Type B pancreatic cell (in vitro differentiated cells): ENCODE results near the gene GAB3. TPM values are rescaled to one million over a fixed set of nuclear protein-coding genes. Genes with fewer than 3 reads are reported as not detected.

Experiments
- DNase-seq: peaks from one replicate; pipeline ENCODE4 v3.0.0; 2021; ENCODE audit warnings: mixed read lengths; ENCODE audit not compliant: unreplicated experiment; ENCODE audit errors: extremely low spot score
- H3K27ac Mint-ChIP-seq: 2 replicates; pipeline ENCODE4 v1.8.0; 2021; ENCODE audit warnings: mild to moderate bottlenecking, mixed read lengths
- H3K27me3 Mint-ChIP-seq: 2 replicates; pipeline ENCODE4 v1.8.0; 2021; ENCODE audit warnings: mixed read lengths
- H3K36me3 Mint-ChIP-seq: 2 replicates; pipeline ENCODE4 v1.8.0; 2021; ENCODE audit warnings: mixed read lengths
- H3K4me1 Mint-ChIP-seq: one replicate; pipeline ENCODE4 v1.8.0; 2021; ENCODE audit warnings: mixed read lengths; ENCODE audit not compliant: unreplicated experiment
- H3K4me3 Mint-ChIP-seq: 2 replicates; pipeline ENCODE4 v1.8.0; 2021; ENCODE audit warnings: mild to moderate bottlenecking, mixed read lengths
- H3K9me3 Mint-ChIP-seq: 2 replicates; pipeline ENCODE4 v1.8.0; 2021; ENCODE audit warnings: mixed read lengths
- CTCF ChIP-seq: fragments of 200-600 bp; sonication (generic); conservative IDR thresholded peaks from 2 replicates; pipeline ENCODE4 v1.5.0; 2021; ENCODE audit warnings: antibody characterized with exemption, mild to moderate bottlenecking
- total RNA-seq: library from RNA; stranded (reverse); gene quantifications from 2 replicates; pipeline ENCODE4 v1.2.1, GENCODE V29; 2021; ENCODE audit warnings: low replicate concordance

Gene GAB3
- total RNA-seq, 1 donor from 2014 or later = 0.19 TPM

- no peaks in the 10 kb centered on the region for H3K9me3 Mint-ChIP-seq
- no peaks in the 10 kb centered on the region for H3K4me1 Mint-ChIP-seq
- TF ChIP-seq CTCF = no peak
- H3K4me3 Mint-ChIP-seq = no peak overlapping the region
- peaks cover 8% of the 10 kb centered on the region for H3K27me3 Mint-ChIP-seq
- no peak overlapping the region for H3K27ac Mint-ChIP-seq
- no peak for DNase-seq
- H3K36me3 Mint-ChIP-seq = no peaks in the 10 kb centered on the region
Measured at GRCh38 chrX:154737136-154737535, 13.7 kb downstream of the GAB3 start.

GRCh38 chrX:154735695-154736393 is 15.0 kb downstream of the GAB3 start:
- Mint-ChIP-seq H3K27me3 (peaks cover 8% of the 10 kb centered on the region), H3K4me1 (no peaks in the 10 kb centered on the region), H3K36me3 (no peaks in the 10 kb centered on the region), H3K27ac (no peak overlapping the region), H3K4me3 (no peak overlapping the region), H3K9me3 (no peaks in the 10 kb centered on the region)
- no peak for DNase-seq
- no peak for TF ChIP-seq CTCF

- Mint-ChIP-seq H3K27me3 (peaks cover 5% of the 10 kb centered on the region), H3K36me3 (no peaks in the 10 kb centered on the region), H3K4me3 (no peak overlapping the region), H3K27ac (no peak overlapping the region), H3K9me3 (no peaks in the 10 kb centered on the region), H3K4me1 (no peaks in the 10 kb centered on the region)
- DNase-seq = no peak
- TF ChIP-seq CTCF = no peak
Measured at GRCh38 chrX:154734061-154734781, 16.7 kb downstream of the GAB3 start.

GRCh38 chrX:154733066-154733425 is 17.8 kb downstream of the GAB3 start:
- no peaks in the 10 kb centered on the region for H3K9me3 Mint-ChIP-seq
- no peak overlapping the region for H3K27ac Mint-ChIP-seq
- no peak overlapping the region for H3K4me3 Mint-ChIP-seq
- no peak for TF ChIP-seq CTCF
- DNase-seq = no peak
- H3K27me3 Mint-ChIP-seq = peaks cover 4% of the 10 kb centered on the region
- no peaks in the 10 kb centered on the region for H3K4me1 Mint-ChIP-seq
- H3K36me3 Mint-ChIP-seq = no peaks in the 10 kb centered on the region

- H3K27ac Mint-ChIP-seq = no peak overlapping the region
- TF ChIP-seq CTCF = no peak
- no peak for DNase-seq
- no peak overlapping the region for H3K4me3 Mint-ChIP-seq
- no peaks in the 10 kb centered on the region for H3K36me3 Mint-ChIP-seq
- peaks cover 4% of the 10 kb centered on the region for H3K27me3 Mint-ChIP-seq
- no peaks in the 10 kb centered on the region for H3K4me1 Mint-ChIP-seq
- no peaks in the 10 kb centered on the region for H3K9me3 Mint-ChIP-seq
Measured at GRCh38 chrX:154732421-154733065, 18.3 kb downstream of the GAB3 start.
